Measurements from ENCODE around the gene NFE2L2.
"Not testable (repeated sequence)": the region's sequence is repeated elsewhere in the genome, so short reads cannot be mapped to it uniquely, and the experiment has no call there.

NFE2L2 gene

GRCh38 chr2:177256026-177256425, 8.5 kb downstream of the NFE2L2 start:
- DNase-seq: no peak

- no peak for DNase-seq
Measured at GRCh38 chr2:177255227-177255601, 9.3 kb downstream of the NFE2L2 start.

GRCh38 chr2:177254433-177255226, 9.9 kb downstream of the NFE2L2 start:
- DNase-seq: peak in 4 of 14 donors; percentile 24 to 34 (median 28)

- DNase-seq: no peak
Measured at GRCh38 chr2:177253704-177254103, 10.8 kb downstream of the NFE2L2 start.

GRCh38 chr2:177252808-177253531, 11.6 kb downstream of the NFE2L2 start:
- DNase-seq: no peak

- no peak for DNase-seq
Measured at GRCh38 chr2:177251165-177251542, 13.4 kb downstream of the NFE2L2 start.

GRCh38 chr2:177250461-177250860, 14.1 kb downstream of the NFE2L2 start:
- no peak for DNase-seq

GRCh38 chr2:177249038-177249437, 15.5 kb downstream of the NFE2L2 start:
- DNase-seq: no peak

GRCh38 chr2:177247693-177248262, 16.7 kb downstream of the NFE2L2 start:
- no peak for DNase-seq

- DNase-seq: not testable (repeated sequence)
Measured at GRCh38 chr2:177246523-177247030, 17.9 kb downstream of the NFE2L2 start.

GRCh38 chr2:177246000-177246399, 18.5 kb downstream of the NFE2L2 start:
- DNase-seq: no peak

- no peak for DNase-seq
Measured at GRCh38 chr2:177245010-177245422, 19.5 kb downstream of the NFE2L2 start.

- no peak for DNase-seq
Measured at GRCh38 chr2:177244244-177244771, 20.2 kb downstream of the NFE2L2 start.

GRCh38 chr2:177243476-177243875, 21.1 kb downstream of the NFE2L2 start:
- DNase-seq: no peak

- no peak for DNase-seq
Measured at GRCh38 chr2:177243073-177243472, 21.5 kb downstream of the NFE2L2 start.

- no peak for DNase-seq
Measured at GRCh38 chr2:177242121-177242987, 22.2 kb downstream of the NFE2L2 start.

GRCh38 chr2:177241711-177242120, 22.8 kb downstream of the NFE2L2 start:
- no peak for DNase-seq

- peak in 12 of 14 donors; percentile 31 to 87 (median 56) for DNase-seq
Measured at GRCh38 chr2:177239932-177240630, 24.4 kb downstream of the NFE2L2 start.

- DNase-seq: no peak
Measured at GRCh38 chr2:177239053-177239452, 25.5 kb downstream of the NFE2L2 start.

- no peak for DNase-seq
Measured at GRCh38 chr2:177237932-177238331, 26.6 kb downstream of the NFE2L2 start.

GRCh38 chr2:177235855-177236437, 28.6 kb downstream of the NFE2L2 start:
- DNase-seq: no peak
